Measurements from ENCODE around the gene RAB4B. TPM values are rescaled to one million over a fixed set of nuclear protein-coding genes. Genes with fewer than 3 reads are reported as not detected.

RAB4B gene
- total RNA-seq, 2 experiments from 2014 or later = 37.1 to 51.3 TPM

GRCh38 chr19:40776932-40777644, 959 bp upstream of the RAB4B start:
- peak overlapping the region; percentile 68 for H3K4me3 ChIP-seq (ENCODE audit: low read depth, low read length, poor library complexity, severe bottlenecking)
- peaks cover 37% of the 10 kb centered on the region for H3K4me1 ChIP-seq (ENCODE audit: insufficient read depth, low read length, poor library complexity, severe bottlenecking)
- H2AFZ ChIP-seq (ENCODE audit: low read length) = peak overlapping the region; percentile 0; the same call in 1 of the 2 replicates
- peaks cover 3% of the 10 kb centered on the region for H3K36me3 ChIP-seq (ENCODE audit: insufficient read depth, low read length)
- peak overlapping the region; percentile 86 for H3K4me2 ChIP-seq (ENCODE audit: low read length)
- no peaks in the 10 kb centered on the region for H3K9me2 ChIP-seq (ENCODE audit: insufficient read depth, low read length)
- peak overlapping the region; percentile 95 for H3K27ac ChIP-seq (ENCODE audit: low read depth, low read length, poor library complexity, severe bottlenecking)
- DNase-seq (ENCODE audit: low spot score) = peak; percentile 98
- TF ChIP-seq EZH2phosphoT487 (IDR thresholded peaks at IDR 0.05; ENCODE audit: borderline replicate concordance, low read depth, low read length) (no peak), CTCF (conservative IDR thresholded peaks at IDR 0.05; ENCODE audit: low read length) (no peak)
- BruUV-seq (replicated peaks) = TSS peak; percentile 95
- intact Hi-C loops (cut with micrococcal nuclease; ENCODE audit: unreplicated experiment) = loop anchor here (1.0 to 10.0 kb wide), 4 partner anchors 22 to 172 kb away; partner anchors contain the start of genes ACTMAP, COQ8B, EGLN2 and LTBP4
- H3K79me2 ChIP-seq (ENCODE audit: insufficient read depth, low read depth, low read length) = peaks cover 6% of the 10 kb centered on the region; the same call in 1 of the 2 replicates
- CTCF ChIA-PET (ENCODE audit: unreplicated experiment) = interaction anchor here (0.6 to 1.2 kb wide), 5 partner anchors 9 to 1101 kb away, joined by 3 to 12 read pairs (median 6); no protein-coding TSS in a partner anchor
- H3K9me3 ChIP-seq (ENCODE audit: low read length) = 0 out of 2 replicates have a peak, but pooled peaks cover under 1% of the 10 kb centered on the region
- H4K20me1 ChIP-seq (ENCODE audit: insufficient read depth, low read length) = no peaks in the 10 kb centered on the region
- POLR2A ChIA-PET = interaction anchor here (0.6 to 3.5 kb wide), 14 partner anchors 10 to 1848 kb away, joined by 3 to 31 read pairs (median 4); partner anchors contain the start of genes ACTMAP, EGLN2 and SNRPA

- H4K20me1 ChIP-seq (ENCODE audit: insufficient read depth, low read length) = no peaks in the 10 kb centered on the region
- H3K4me1 ChIP-seq (ENCODE audit: insufficient read depth, low read length, poor library complexity, severe bottlenecking) = peaks cover 37% of the 10 kb centered on the region
- H3K36me3 ChIP-seq (ENCODE audit: insufficient read depth, low read length) = peaks cover 4% of the 10 kb centered on the region; the same call in 1 of the 2 replicates
- POLR2A ChIA-PET = interaction anchor here (0.6 to 3.5 kb wide), 13 partner anchors 9 to 1848 kb away, joined by 3 to 31 read pairs (median 4); partner anchors contain the start of genes ACTMAP, EGLN2 and SNRPA
- no peaks in the 10 kb centered on the region for H3K9me2 ChIP-seq (ENCODE audit: insufficient read depth, low read length)
- H2AFZ ChIP-seq (ENCODE audit: low read length) = no peak overlapping the region
- TF ChIP-seq CTCF (conservative IDR thresholded peaks at IDR 0.05; ENCODE audit: low read length) = no peak
- TF ChIP-seq EZH2phosphoT487 (IDR thresholded peaks at IDR 0.05; ENCODE audit: borderline replicate concordance, low read depth, low read length) = no peak
- H3K27ac ChIP-seq (ENCODE audit: low read depth, low read length, poor library complexity, severe bottlenecking) = peak overlapping the region; percentile 95
- H3K79me2 ChIP-seq (ENCODE audit: insufficient read depth, low read depth, low read length) = peaks cover 6% of the 10 kb centered on the region; the same call in 1 of the 2 replicates
- peak overlapping the region; percentile 74 for H3K4me2 ChIP-seq (ENCODE audit: low read length)
- intact Hi-C loops (cut with micrococcal nuclease; ENCODE audit: unreplicated experiment) = loop anchor here (1.0 to 10.0 kb wide), 4 partner anchors 22 to 173 kb away; partner anchors contain the start of genes ACTMAP, COQ8B, EGLN2 and LTBP4
- no peak for DNase-seq (ENCODE audit: low spot score)
- no peaks in the 10 kb centered on the region for H3K9me3 ChIP-seq (ENCODE audit: low read length)
- BruUV-seq (replicated peaks) = no TSS peak
- CTCF ChIA-PET (ENCODE audit: unreplicated experiment) = interaction anchor here (0.8 to 1.2 kb wide), 3 partner anchors 9 to 24 kb away, joined by 3 to 6 read pairs (median 6); partner anchors contain the start of gene EGLN2
- peak overlapping the region; percentile 68 for H3K4me3 ChIP-seq (ENCODE audit: low read depth, low read length, poor library complexity, severe bottlenecking)
These were observed 456 bp upstream of the RAB4B start for GRCh38 chr19:40777645-40777936.

Measured in OCI-LY7 (cell line).